Measurements from ENCODE around the gene TNFSF10.

The TNFSF10 gene

GRCh38 chr3:172549144-172549543 is 25.9 kb upstream of the TNFSF10 start:
- H3K27me3 ChIP-seq (replicated peaks; ENCODE audit: control insufficient read depth, insufficient read depth, low read length): no peaks in the 10 kb centered on the region
- H3K36me3 ChIP-seq (ENCODE audit: control insufficient read depth, insufficient read depth, low read length): no peaks in the 10 kb centered on the region
- no peak overlapping the region for H3K4me3 ChIP-seq (replicated peaks; ENCODE audit: low read depth, low read length)
- TF ChIP-seq CTCF (IDR thresholded peaks at IDR 0.05; ENCODE audit: insufficient read depth, low read length, poor library complexity, severe bottlenecking): no peak
- DNase-seq (ENCODE audit: extremely low read depth, insufficient read length): no peak

- no peak overlapping the region for H3K4me3 ChIP-seq (replicated peaks; ENCODE audit: low read depth, low read length)
Measured at GRCh38 chr3:172546628-172547214, 23.5 kb upstream of the TNFSF10 start.

GRCh38 chr3:172546105-172546504 is 22.9 kb upstream of the TNFSF10 start:
- no peak for TF ChIP-seq CTCF (IDR thresholded peaks at IDR 0.05; ENCODE audit: insufficient read depth, low read length, poor library complexity, severe bottlenecking)
- no peaks in the 10 kb centered on the region for H3K36me3 ChIP-seq (ENCODE audit: control insufficient read depth, insufficient read depth, low read length)
- H3K4me3 ChIP-seq (replicated peaks; ENCODE audit: low read depth, low read length): no peak overlapping the region
- DNase-seq (ENCODE audit: extremely low read depth, insufficient read length): no peak
- no peaks in the 10 kb centered on the region for H3K27me3 ChIP-seq (replicated peaks; ENCODE audit: control insufficient read depth, insufficient read depth, low read length)

More at GRCh38 chr3:172546628-172547214, 23.5 kb upstream of the TNFSF10 start:
- Histone ChIP-seq H3K27me3 (replicated peaks; ENCODE audit: control insufficient read depth, insufficient read depth, low read length) (no peaks in the 10 kb centered on the region), H3K36me3 (ENCODE audit: control insufficient read depth, insufficient read depth, low read length) (no peaks in the 10 kb centered on the region)
- no peak for TF ChIP-seq CTCF (IDR thresholded peaks at IDR 0.05; ENCODE audit: insufficient read depth, low read length, poor library complexity, severe bottlenecking)
- DNase-seq (ENCODE audit: extremely low read depth, insufficient read length): peak; percentile 10

- H3K4me3 ChIP-seq (replicated peaks; ENCODE audit: low read depth, low read length): no peak overlapping the region
- H3K27me3 ChIP-seq (replicated peaks; ENCODE audit: control insufficient read depth, insufficient read depth, low read length): no peaks in the 10 kb centered on the region
- DNase-seq (ENCODE audit: extremely low read depth, insufficient read length): no peak
- no peaks in the 10 kb centered on the region for H3K36me3 ChIP-seq (ENCODE audit: control insufficient read depth, insufficient read depth, low read length)
- TF ChIP-seq CTCF (IDR thresholded peaks at IDR 0.05; ENCODE audit: insufficient read depth, low read length, poor library complexity, severe bottlenecking): no peak
Measured at GRCh38 chr3:172544404-172544803, 21.2 kb upstream of the TNFSF10 start.

GRCh38 chr3:172543884-172544283 is 20.7 kb upstream of the TNFSF10 start:
- Histone ChIP-seq H3K36me3 (ENCODE audit: control insufficient read depth, insufficient read depth, low read length) (no peaks in the 10 kb centered on the region), H3K27me3 (replicated peaks; ENCODE audit: control insufficient read depth, insufficient read depth, low read length) (no peaks in the 10 kb centered on the region), H3K4me3 (replicated peaks; ENCODE audit: low read depth, low read length) (no peak overlapping the region)
- DNase-seq (ENCODE audit: extremely low read depth, insufficient read length): no peak
- TF ChIP-seq CTCF (IDR thresholded peaks at IDR 0.05; ENCODE audit: insufficient read depth, low read length, poor library complexity, severe bottlenecking): no peak

GRCh38 chr3:172543419-172543818 is 20.2 kb upstream of the TNFSF10 start:
- no peaks in the 10 kb centered on the region for H3K36me3 ChIP-seq (ENCODE audit: control insufficient read depth, insufficient read depth, low read length)
- no peak for DNase-seq (ENCODE audit: extremely low read depth, insufficient read length)
- TF ChIP-seq CTCF (IDR thresholded peaks at IDR 0.05; ENCODE audit: insufficient read depth, low read length, poor library complexity, severe bottlenecking): no peak
- no peaks in the 10 kb centered on the region for H3K27me3 ChIP-seq (replicated peaks; ENCODE audit: control insufficient read depth, insufficient read depth, low read length)
- no peak overlapping the region for H3K4me3 ChIP-seq (replicated peaks; ENCODE audit: low read depth, low read length)
